HepG2 (cell line): ENCODE data around the gene SCN7A. TPM values are rescaled to one million over a fixed set of nuclear protein-coding genes. Genes with fewer than 3 reads are reported as not detected.
A peak's percentile ranks its signal among the peaks of the same experiment; 100 is the strongest.

Experiments used
- ARNTL ChIP-seq: sonication (generic); formaldehyde crosslinking; IDR thresholded peaks from 2 replicates; pipeline ENCODE4 v1.4.0; 2020; ENCODE audit warnings: mild to moderate bottlenecking, missing genetic modification reagents
- CSRNP2 ChIP-seq: sonication (generic); formaldehyde crosslinking; conservative IDR thresholded peaks from 2 replicates; pipeline ENCODE4 v1.8.0; 2022; ENCODE audit warnings: low read depth, missing genetic modification reagents
- HDAC2 ChIP-seq: sonication (generic); formaldehyde crosslinking; IDR thresholded peaks from 2 replicates; pipeline ENCODE4 v1.4.0; 2020; ENCODE audit warnings: missing genetic modification reagents
- KAT2B ChIP-seq: fragments of 150-350 bp; IDR thresholded peaks from 2 replicates; pipeline ENCODE4 v1.6.1; 2014; ENCODE audit warnings: low read depth, low read length, borderline replicate concordance
- KDM5B ChIP-seq: sonication (generic); formaldehyde crosslinking; IDR thresholded peaks from 2 replicates; pipeline ENCODE4 v1.4.0; 2020; ENCODE audit warnings: missing genetic modification reagents, mild to moderate bottlenecking, borderline replicate concordance
- NFIC ChIP-seq: IDR thresholded peaks from 2 replicates; pipeline ENCODE4 v1.6.1; 2012; ENCODE audit warnings: mild to moderate bottlenecking, low read length, inconsistent platforms
- NFKBIZ ChIP-seq: IDR thresholded peaks from 2 replicates; pipeline ENCODE4 v1.6.1; 2018; ENCODE audit warnings: missing genetic modification reagents, missing compliant biosample characterization
- NPAS2 ChIP-seq: sonication (generic); formaldehyde crosslinking; IDR thresholded peaks from 2 replicates; pipeline ENCODE4 v1.8.0; 2022; ENCODE audit warnings: mild to moderate bottlenecking, missing genetic modification reagents, borderline replicate concordance
- PAX8 ChIP-seq: sonication (generic); formaldehyde crosslinking; IDR thresholded peaks from 2 replicates; pipeline ENCODE4 v1.8.0; 2022; ENCODE audit warnings: mild to moderate bottlenecking, missing genetic modification reagents, borderline replicate concordance
- RELA ChIP-seq: sonication (generic); formaldehyde crosslinking; IDR thresholded peaks from 2 replicates; pipeline ENCODE4 v1.4.0; 2020; ENCODE audit warnings: missing genetic modification reagents
- STAT5B ChIP-seq: sonication (generic); formaldehyde crosslinking; IDR thresholded peaks from 2 replicates; pipeline ENCODE4 v1.4.0; 2020; ENCODE audit warnings: missing genetic modification reagents
- SYNCRIP ChIP-seq: fragments of 200-400 bp; formaldehyde crosslinking; IDR thresholded peaks from 2 replicates; pipeline ENCODE4 v1.6.1; 2018; ENCODE audit warnings: mild to moderate bottlenecking, low read depth, low read length; ENCODE audit not compliant: insufficient read depth
- TFDP2 ChIP-seq: sonication (generic); formaldehyde crosslinking; IDR thresholded peaks from 2 replicates; pipeline ENCODE4 v1.4.0; 2020; ENCODE audit warnings: missing genetic modification reagents
- TMF1 ChIP-seq: sonication (generic); formaldehyde crosslinking; IDR thresholded peaks from 2 replicates; pipeline ENCODE4 v1.8.1; 2022; ENCODE audit warnings: low read depth, missing genetic modification reagents
- TOPORS ChIP-seq: sonication (generic); formaldehyde crosslinking; IDR thresholded peaks from 2 replicates; pipeline ENCODE4 v1.8.0; 2023; ENCODE audit warnings: mild to moderate bottlenecking, missing genetic modification reagents
- ZBTB20 ChIP-seq: sonication (generic); formaldehyde crosslinking; IDR thresholded peaks from 2 replicates; pipeline ENCODE4 v1.8.1; 2023; ENCODE audit warnings: missing genetic modification reagents, low read depth, mild to moderate bottlenecking, borderline replicate concordance
- ZNF138 ChIP-seq: sonication (generic); formaldehyde crosslinking; IDR thresholded peaks from 2 replicates; pipeline ENCODE4 v1.5.0; 2020; ENCODE audit warnings: mild to moderate bottlenecking, low read depth, missing genetic modification reagents
- ZNF251 ChIP-seq: sonication (generic); formaldehyde crosslinking; IDR thresholded peaks from 2 replicates; pipeline ENCODE4 v1.9.0; 2021; ENCODE audit warnings: mild to moderate bottlenecking, missing genetic modification reagents
- ZNF672 ChIP-seq: sonication (generic); formaldehyde crosslinking; IDR thresholded peaks from 2 replicates; pipeline ENCODE4 v1.8.1; 2022; ENCODE audit warnings: missing genetic modification reagents
- polyA plus RNA-seq, 8 experiments: library from polyadenylated mRNA; depleted of rRNA in 3 of 8; stranded (reverse) in 7 of 8; unstranded in 1 of 8; fragments of >200 nt; fragmentation: Illumina TruSeq in 4 of 8; extraction: Trizol in 4 of 8; gene quantifications; 2 replicates each; pipeline versions ENCODE4 v1.2.1 to v1.2.3, GENCODE V29; 2011 to 2016; ENCODE audit warnings: low read depth in 4 of 8, missing spikeins in 1 of 8, mixed read lengths in 1 of 8; ENCODE audit not compliant: insufficient read depth in 1 of 8
- total RNA-seq, 5 experiments: library from RNA; depleted of rRNA; stranded (reverse); fragments of >200 nt; fragmentation: Illumina TruSeq; extraction: Trizol; gene quantifications; 2 replicates each; pipeline ENCODE4 v1.2.3, GENCODE V29; 2016; ENCODE audit warnings: low read depth in 1 of 5
- TF ChIP-seq, protein P1 (sequence below): IDR thresholded peaks from 2 replicates; pipeline ENCODE4 v1.6.1; 2016; ENCODE audit warnings: mild to moderate bottlenecking
- TF ChIP-seq, protein P2 (sequence below), 2 experiments: sonication (generic) in 1 of 2; formaldehyde crosslinking in 1 of 2; IDR thresholded peaks; 2 replicates each; pipeline versions ENCODE4 v1.6.1 to v1.9.0; 2014 to 2022; ENCODE audit warnings: antibody characterized with exemption in 1 of 2, borderline replicate concordance in 1 of 2, inconsistent platforms in 1 of 2, low read depth in 1 of 2, missing genetic modification reagents in 1 of 2

Gene SCN7A
- total and polyA plus RNA-seq, 2 of the 13 experiments (the other 11 are each of a cell fraction or from before 2014, with no cell fraction given), result 0.01 TPM; not detected in 1

- TF ChIP-seq, protein P1, sequence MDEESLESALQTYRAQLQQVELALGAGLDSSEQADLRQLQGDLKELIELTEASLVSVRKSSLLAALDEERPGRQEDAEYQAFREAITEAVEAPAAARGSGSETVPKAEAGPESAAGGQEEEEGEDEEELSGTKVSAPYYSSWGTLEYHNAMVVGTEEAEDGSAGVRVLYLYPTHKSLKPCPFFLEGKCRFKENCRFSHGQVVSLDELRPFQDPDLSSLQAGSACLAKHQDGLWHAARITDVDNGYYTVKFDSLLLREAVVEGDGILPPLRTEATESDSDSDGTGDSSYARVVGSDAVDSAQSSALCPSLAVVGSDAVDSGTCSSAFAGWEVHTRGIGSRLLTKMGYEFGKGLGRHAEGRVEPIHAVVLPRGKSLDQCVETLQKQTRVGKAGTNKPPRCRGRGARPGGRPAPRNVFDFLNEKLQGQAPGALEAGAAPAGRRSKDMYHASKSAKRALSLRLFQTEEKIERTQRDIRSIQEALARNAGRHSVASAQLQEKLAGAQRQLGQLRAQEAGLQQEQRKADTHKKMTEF, result peak; percentile 86
- TF ChIP-seq HDAC2 (CRISPR knock-in tag), result peak; percentile 93
- no peak for TF ChIP-seq RELA
- TF ChIP-seq ZBTB20 (CRISPR knock-in tag), result 0 out of 2 replicates have a peak, but pooled peaks have one; percentile 31
- no peak; the same call in 1 of the 2 replicates for TF ChIP-seq TFDP2 (CRISPR knock-in tag)
- no peak for TF ChIP-seq NPAS2 (CRISPR knock-in tag)
- TF ChIP-seq SYNCRIP, result no peak
- TF ChIP-seq STAT5B (CRISPR knock-in tag), result no peak
- no peak for TF ChIP-seq KAT2B
- peak; percentile 91 for TF ChIP-seq NFIC
- no peak for TF ChIP-seq ZNF138 (CRISPR knock-in tag)
- no peak for TF ChIP-seq ZNF251 (CRISPR knock-in tag)
- TF ChIP-seq ARNTL (CRISPR knock-in tag), result no peak
- no peak for TF ChIP-seq PAX8 (CRISPR knock-in tag)
- no peak for TF ChIP-seq CSRNP2
- no peak for TF ChIP-seq ZNF672 (CRISPR knock-in tag)
- TF ChIP-seq NFKBIZ, result 0 out of 2 replicates have a peak, but pooled peaks have one; percentile 46
- TF ChIP-seq TOPORS (CRISPR knock-in tag), result no peak
- no peak for TF ChIP-seq TMF1
- TF ChIP-seq KDM5B (CRISPR knock-in tag), result no peak
- TF ChIP-seq, protein P2, sequence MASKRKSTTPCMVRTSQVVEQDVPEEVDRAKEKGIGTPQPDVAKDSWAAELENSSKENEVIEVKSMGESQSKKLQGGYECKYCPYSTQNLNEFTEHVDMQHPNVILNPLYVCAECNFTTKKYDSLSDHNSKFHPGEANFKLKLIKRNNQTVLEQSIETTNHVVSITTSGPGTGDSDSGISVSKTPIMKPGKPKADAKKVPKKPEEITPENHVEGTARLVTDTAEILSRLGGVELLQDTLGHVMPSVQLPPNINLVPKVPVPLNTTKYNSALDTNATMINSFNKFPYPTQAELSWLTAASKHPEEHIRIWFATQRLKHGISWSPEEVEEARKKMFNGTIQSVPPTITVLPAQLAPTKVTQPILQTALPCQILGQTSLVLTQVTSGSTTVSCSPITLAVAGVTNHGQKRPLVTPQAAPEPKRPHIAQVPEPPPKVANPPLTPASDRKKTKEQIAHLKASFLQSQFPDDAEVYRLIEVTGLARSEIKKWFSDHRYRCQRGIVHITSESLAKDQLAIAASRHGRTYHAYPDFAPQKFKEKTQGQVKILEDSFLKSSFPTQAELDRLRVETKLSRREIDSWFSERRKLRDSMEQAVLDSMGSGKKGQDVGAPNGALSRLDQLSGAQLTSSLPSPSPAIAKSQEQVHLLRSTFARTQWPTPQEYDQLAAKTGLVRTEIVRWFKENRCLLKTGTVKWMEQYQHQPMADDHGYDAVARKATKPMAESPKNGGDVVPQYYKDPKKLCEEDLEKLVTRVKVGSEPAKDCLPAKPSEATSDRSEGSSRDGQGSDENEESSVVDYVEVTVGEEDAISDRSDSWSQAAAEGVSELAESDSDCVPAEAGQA (IDR thresholded peaks at IDR 0.05; ENCODE audit: low read depth), result no peak
- TF ChIP-seq, protein P2 (CRISPR knock-in tag; IDR thresholded peaks at IDR 0.05; ENCODE audit: borderline replicate concordance), result no peak
Measured at GRCh38 chr2:166372046-166372445, 122.0 kb downstream of the SCN7A start (continued).
